ENCODE results near the gene ZNRF3.

Gene ZNRF3

DNA sequence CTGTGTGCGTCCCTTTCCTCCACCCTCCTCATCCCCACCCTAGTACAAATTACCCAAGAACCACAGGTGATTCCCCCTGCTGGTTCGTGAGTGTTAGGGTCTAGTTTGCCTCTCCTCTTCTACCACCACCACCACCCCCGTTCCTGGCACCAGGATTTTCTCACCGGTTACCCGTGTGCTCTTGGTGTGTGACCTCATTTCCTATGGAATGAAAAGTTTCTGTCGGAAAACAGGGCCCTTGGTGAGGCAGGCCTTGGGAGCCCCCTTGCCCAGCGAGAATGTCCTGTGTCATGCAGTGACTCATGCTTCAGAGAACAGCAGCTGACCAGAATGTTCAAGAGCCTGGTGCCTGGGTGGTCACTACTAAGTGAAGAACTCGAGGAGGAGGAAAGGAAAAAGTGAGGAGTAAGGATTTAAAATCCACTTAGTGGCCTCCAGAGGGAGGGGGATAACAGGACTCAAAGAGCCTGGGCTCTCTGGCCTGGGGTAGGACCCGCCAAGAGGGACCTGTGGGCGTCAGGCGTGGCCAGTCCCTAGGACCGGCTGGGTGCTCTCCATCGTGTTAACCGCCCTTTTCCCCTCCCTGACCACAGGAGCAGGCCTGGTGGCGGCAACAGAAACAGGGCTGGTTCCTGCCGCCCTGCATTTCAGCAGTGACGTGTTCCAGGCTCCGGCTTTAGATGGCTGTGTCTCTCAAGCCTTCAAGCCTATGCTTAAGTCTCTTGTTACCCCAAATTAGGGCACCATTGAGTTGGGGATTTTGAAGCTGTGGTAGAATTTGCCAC lies 148.0 kb downstream of the ZNRF3 start:
- ATAC-seq (ENCODE audit: insufficient read depth, low read depth) (no peak), DNase-seq (no peak)
- Histone ChIP-seq H3K4me1 (ENCODE audit: insufficient read depth, low read length) (peaks cover 9% of the 10 kb centered on the region; the same call in 1 of the 2 replicates), H3K9me3 (ENCODE audit: insufficient read depth, low read length, severe bottlenecking) (no peaks in the 10 kb centered on the region), H3K4me3 (ENCODE audit: low read depth in 1 of 2, low read length in 2 of 2) (no peak overlapping the region), H2AFZ (ENCODE audit: low read depth, low read length) (no peak overlapping the region), H3K36me3 (ENCODE audit: insufficient read depth, low read length) (no peaks in the 10 kb centered on the region), H4K20me1 (ENCODE audit: insufficient read depth, low read length) (peaks cover 24% of the 10 kb centered on the region), H3K79me2 (ENCODE audit: insufficient read depth, low read length) (no peaks in the 10 kb centered on the region), H3K4me2 (ENCODE audit: insufficient read depth, low read length) (no peak overlapping the region), H3K27me3 (ENCODE audit: insufficient read depth, low read length, poor library complexity) (peaks cover 18% of the 10 kb centered on the region), H3K9ac (ENCODE audit: low read depth, low read length) (no peak overlapping the region), H3K27ac (ENCODE audit: low read length) (no peak overlapping the region)
- TF ChIP-seq CTCF (IDR thresholded peaks at IDR 0.05; ENCODE audit: borderline replicate concordance, extremely low read depth, low read length, poor library complexity, severe bottlenecking): no peak
- TF ChIP-seq EZH2 (IDR thresholded peaks at IDR 0.05; ENCODE audit: borderline replicate concordance, low read depth, low read length, severe bottlenecking): no peak

- Histone ChIP-seq H3K4me3 (ENCODE audit: low read depth in 1 of 2, low read length in 2 of 2) (no peak overlapping the region), H3K79me2 (ENCODE audit: insufficient read depth, low read length) (no peaks in the 10 kb centered on the region), H3K9ac (ENCODE audit: low read depth, low read length) (no peak overlapping the region), H4K20me1 (ENCODE audit: insufficient read depth, low read length) (peaks cover 25% of the 10 kb centered on the region), H2AFZ (ENCODE audit: low read depth, low read length) (no peak overlapping the region), H3K4me1 (ENCODE audit: insufficient read depth, low read length) (peaks cover 9% of the 10 kb centered on the region; the same call in 1 of the 2 replicates), H3K9me3 (ENCODE audit: insufficient read depth, low read length, severe bottlenecking) (no peaks in the 10 kb centered on the region), H3K27ac (ENCODE audit: low read length) (no peak overlapping the region), H3K4me2 (ENCODE audit: insufficient read depth, low read length) (no peak overlapping the region), H3K27me3 (ENCODE audit: insufficient read depth, low read length, poor library complexity) (peaks cover 18% of the 10 kb centered on the region), H3K36me3 (ENCODE audit: insufficient read depth, low read length) (no peaks in the 10 kb centered on the region)
- no peak for ATAC-seq (ENCODE audit: insufficient read depth, low read depth)
- no peak for TF ChIP-seq CTCF (IDR thresholded peaks at IDR 0.05; ENCODE audit: borderline replicate concordance, extremely low read depth, low read length, poor library complexity, severe bottlenecking)
- no peak for TF ChIP-seq EZH2 (IDR thresholded peaks at IDR 0.05; ENCODE audit: borderline replicate concordance, low read depth, low read length, severe bottlenecking)
- no peak for DNase-seq
Observed at GRCh38 chr22:29032014-29032475, 148.7 kb downstream of the ZNRF3 start.

GRCh38 chr22:29032584-29032983 lies 149.2 kb downstream of the ZNRF3 start:
- no peak overlapping the region for H3K27ac ChIP-seq (ENCODE audit: low read length)
- peaks cover 9% of the 10 kb centered on the region; the same call in 1 of the 2 replicates for H3K4me1 ChIP-seq (ENCODE audit: insufficient read depth, low read length)
- H3K79me2 ChIP-seq (ENCODE audit: insufficient read depth, low read length): no peaks in the 10 kb centered on the region

More at GRCh38 chr22:29032584-29032983, 149.2 kb downstream of the ZNRF3 start:
- no peak for TF ChIP-seq CTCF (IDR thresholded peaks at IDR 0.05; ENCODE audit: borderline replicate concordance, extremely low read depth, low read length, poor library complexity, severe bottlenecking)
- no peak for TF ChIP-seq EZH2 (IDR thresholded peaks at IDR 0.05; ENCODE audit: borderline replicate concordance, low read depth, low read length, severe bottlenecking)
- Histone ChIP-seq H4K20me1 (ENCODE audit: insufficient read depth, low read length) (peaks cover 29% of the 10 kb centered on the region), H3K4me3 (ENCODE audit: low read depth in 1 of 2, low read length in 2 of 2) (no peak overlapping the region), H3K36me3 (ENCODE audit: insufficient read depth, low read length) (no peaks in the 10 kb centered on the region), H3K9ac (ENCODE audit: low read depth, low read length) (no peak overlapping the region), H3K27me3 (ENCODE audit: insufficient read depth, low read length, poor library complexity) (peaks cover 18% of the 10 kb centered on the region), H3K4me2 (ENCODE audit: insufficient read depth, low read length) (no peak overlapping the region), H3K9me3 (ENCODE audit: insufficient read depth, low read length, severe bottlenecking) (no peaks in the 10 kb centered on the region), H2AFZ (ENCODE audit: low read depth, low read length) (no peak overlapping the region)
- ATAC-seq (ENCODE audit: insufficient read depth, low read depth): no peak
- DNase-seq: no peak
